GM12878 (cell line): Measurements from ENCODE around the gene MAST4.

ENCODE experiments used
- CREB1 ChIP-seq: IDR thresholded peaks from 2 replicates; pipeline ENCODE4 v1.6.1; 2012; ENCODE audit warnings: low read depth, mild to moderate bottlenecking, inconsistent platforms
- FOS ChIP-seq: IDR thresholded peaks from 3 replicates; pipeline ENCODE4 v1.6.1; 2011; ENCODE audit warnings: borderline replicate concordance; ENCODE audit not compliant: insufficient read length; ENCODE audit errors: extremely low read depth
- FOXM1 ChIP-seq: IDR thresholded peaks from 2 replicates; pipeline ENCODE4 v1.6.1; 2012; ENCODE audit warnings: low read depth, mild to moderate bottlenecking, inconsistent platforms, low read length, moderate library complexity
- KAT2A ChIP-seq: conservative IDR thresholded peaks from 2 replicates; pipeline ENCODE4 v1.6.1; 2011; ENCODE audit warnings: low read depth, low read length; ENCODE audit not compliant: control insufficient read depth
- ZBED1 ChIP-seq: IDR thresholded peaks from 2 replicates; pipeline ENCODE4 v1.6.1; 2016; ENCODE audit warnings: borderline replicate concordance
- TF ChIP-seq, protein P1 (sequence below): IDR thresholded peaks from 2 replicates; pipeline ENCODE4 v1.6.1; 2012; ENCODE audit warnings: low read depth, low read length, improper control_type of control experiment
- TF ChIP-seq, protein P2 (sequence below), 3 experiments: IDR thresholded peaks in 2 of 3; conservative IDR thresholded peaks in 1 of 3; 2 replicates each; pipeline ENCODE4 v1.5.1; 2011; ENCODE audit warnings: low read depth in 3 of 3, low read length in 3 of 3, mild to moderate bottlenecking in 3 of 3, control low read depth in 2 of 3, moderate library complexity in 2 of 3, inconsistent platforms in 1 of 3, mixed read lengths in 1 of 3; ENCODE audit not compliant: control insufficient read depth in 2 of 3, insufficient read depth in 1 of 3; ENCODE audit errors: extremely low read depth in 1 of 3
- TF ChIP-seq, protein P3 (sequence below): IDR thresholded peaks from 2 replicates; pipeline ENCODE4 v1.6.1; 2012; ENCODE audit warnings: low read depth, low read length, improper control_type of control experiment

DNA sequence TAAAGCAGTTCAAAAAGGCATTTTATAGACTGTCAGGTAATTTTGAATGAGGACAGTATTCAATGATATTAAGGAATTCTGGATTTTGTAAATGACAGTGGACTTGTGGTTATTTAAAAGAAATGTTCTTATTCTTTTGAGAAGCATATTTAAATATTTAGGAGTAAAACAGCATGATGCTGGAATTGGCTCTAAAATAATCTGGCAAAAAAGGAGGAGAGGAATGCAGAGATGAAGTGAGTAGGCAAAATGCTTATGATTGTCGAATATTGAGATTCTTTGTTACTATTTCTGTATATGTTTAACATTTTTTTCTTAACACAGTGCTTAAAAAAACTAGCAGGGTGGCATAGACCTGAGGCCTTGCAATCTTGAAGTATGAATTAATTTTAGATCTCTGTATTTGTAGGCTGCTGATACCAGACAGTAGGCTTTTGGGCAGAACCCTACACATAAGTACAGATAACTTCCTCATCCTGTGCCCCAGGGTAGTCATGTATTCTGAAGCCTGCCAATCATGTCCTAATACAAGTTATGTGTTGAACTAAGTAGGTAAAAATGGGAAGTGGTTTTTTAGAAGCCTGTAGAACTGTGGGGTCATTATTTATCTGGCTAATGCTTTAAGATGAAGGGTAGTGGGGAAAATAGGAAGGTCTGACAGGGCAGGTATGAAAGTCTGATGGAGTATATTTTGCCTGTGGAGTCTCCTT is 591.0 kb downstream of the MAST4 start:
- TF ChIP-seq, protein P1, sequence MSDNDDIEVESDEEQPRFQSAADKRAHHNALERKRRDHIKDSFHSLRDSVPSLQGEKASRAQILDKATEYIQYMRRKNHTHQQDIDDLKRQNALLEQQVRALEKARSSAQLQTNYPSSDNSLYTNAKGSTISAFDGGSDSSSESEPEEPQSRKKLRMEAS = no peak
- TF ChIP-seq FOS (no peak), KAT2A (no peak), CREB1 (no peak), FOXM1 (no peak), ZBED1 (no peak)
- TF ChIP-seq, protein P2, sequence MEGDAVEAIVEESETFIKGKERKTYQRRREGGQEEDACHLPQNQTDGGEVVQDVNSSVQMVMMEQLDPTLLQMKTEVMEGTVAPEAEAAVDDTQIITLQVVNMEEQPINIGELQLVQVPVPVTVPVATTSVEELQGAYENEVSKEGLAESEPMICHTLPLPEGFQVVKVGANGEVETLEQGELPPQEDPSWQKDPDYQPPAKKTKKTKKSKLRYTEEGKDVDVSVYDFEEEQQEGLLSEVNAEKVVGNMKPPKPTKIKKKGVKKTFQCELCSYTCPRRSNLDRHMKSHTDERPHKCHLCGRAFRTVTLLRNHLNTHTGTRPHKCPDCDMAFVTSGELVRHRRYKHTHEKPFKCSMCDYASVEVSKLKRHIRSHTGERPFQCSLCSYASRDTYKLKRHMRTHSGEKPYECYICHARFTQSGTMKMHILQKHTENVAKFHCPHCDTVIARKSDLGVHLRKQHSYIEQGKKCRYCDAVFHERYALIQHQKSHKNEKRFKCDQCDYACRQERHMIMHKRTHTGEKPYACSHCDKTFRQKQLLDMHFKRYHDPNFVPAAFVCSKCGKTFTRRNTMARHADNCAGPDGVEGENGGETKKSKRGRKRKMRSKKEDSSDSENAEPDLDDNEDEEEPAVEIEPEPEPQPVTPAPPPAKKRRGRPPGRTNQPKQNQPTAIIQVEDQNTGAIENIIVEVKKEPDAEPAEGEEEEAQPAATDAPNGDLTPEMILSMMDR (IDR thresholded peaks at IDR 0.05 in 2 of 3, conservative IDR thresholded peaks at IDR 0.05 in 1 of 3; ENCODE audit: control insufficient read depth in 2 of 3, extremely low read depth in 1 of 3, insufficient read depth in 1 of 3, low read depth in 3 of 3, low read length in 3 of 3) = no peak
- TF ChIP-seq, protein P3, sequence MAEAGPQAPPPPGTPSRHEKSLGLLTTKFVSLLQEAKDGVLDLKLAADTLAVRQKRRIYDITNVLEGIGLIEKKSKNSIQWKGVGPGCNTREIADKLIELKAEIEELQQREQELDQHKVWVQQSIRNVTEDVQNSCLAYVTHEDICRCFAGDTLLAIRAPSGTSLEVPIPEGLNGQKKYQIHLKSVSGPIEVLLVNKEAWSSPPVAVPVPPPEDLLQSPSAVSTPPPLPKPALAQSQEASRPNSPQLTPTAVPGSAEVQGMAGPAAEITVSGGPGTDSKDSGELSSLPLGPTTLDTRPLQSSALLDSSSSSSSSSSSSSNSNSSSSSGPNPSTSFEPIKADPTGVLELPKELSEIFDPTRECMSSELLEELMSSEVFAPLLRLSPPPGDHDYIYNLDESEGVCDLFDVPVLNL = no peak
